Esophagus muscularis mucosa (tissue), 3 donors: ENCODE results near the gene CD38.

Experiments
- CTCF ChIP-seq, 3 experiments: fragments of 200-600 bp in 2 of 3; fragments of 450-650 bp in 1 of 3; sonication (generic) in 2 of 3; IDR thresholded peaks; one replicate each; pipeline ENCODE4 v1.5.1; 2017 to 2019; ENCODE audit warnings: antibody characterized with exemption in 3 of 3, mild to moderate bottlenecking in 2 of 3, moderate library complexity in 1 of 3
- EP300 ChIP-seq: sonication (generic); formaldehyde crosslinking; IDR thresholded peaks from one replicate; pipeline ENCODE4 v1.6.1; 2017; ENCODE audit warnings: antibody characterized with exemption

- TF ChIP-seq CTCF (IDR thresholded peaks at IDR 0.05) (no peak), EP300 (no peak)
Measured at GRCh38 chr4:15898902-15899301, 120.8 kb downstream of the CD38 start.
